SK-N-SH (cell line): Measurements from ENCODE around the gene CCDC112. TPM values are rescaled to one million over a fixed set of nuclear protein-coding genes. Genes with fewer than 3 reads are reported as not detected.

Experiments
- CTCF ChIA-PET: fragments of 300-600, 350-600 bp; formaldehyde crosslinking; extraction: SDS; loops from one replicate; lab custom pipeline; 2021; lab: Yijun Ruan, JAX
- POLR2A ChIA-PET: fragments of 350-600 bp; sonication (Branson Sonifier 250); formaldehyde crosslinking; extraction: SDS; loops from one replicate; lab custom pipeline; 2020; ENCODE audit warnings: antibody characterized with exemption, inconsistent platforms; lab: Yijun Ruan, JAX
- DNase-seq: peaks from one replicate; pipeline ENCODE4 v3.0.0; 2012
- H2AFZ ChIP-seq: fragments of 200-600 bp; sonication (generic); 2 replicates; pipeline ENCODE4 v1.8.1; 2016; ENCODE audit warnings: antibody characterized with exemption, mild to moderate bottlenecking, low read depth
- H3F3A ChIP-seq: fragments of 200-600 bp; sonication (generic); replicated peaks from 2 replicates; pipeline ENCODE3; 2016; ENCODE audit warnings: antibody characterized with exemption, mild to moderate bottlenecking; ENCODE audit not compliant: insufficient read depth
- H3K27ac ChIP-seq, 2 experiments: fragments of 200-500 bp in 1 of 2; fragments of 200-600 bp in 1 of 2; sonication (Bioruptor generic) in 1 of 2; sonication (generic), shearing (Covaris generic) in 1 of 2; 2 replicates each; pipeline versions ENCODE4 v1.5.1 to v1.6.1; 2014 to 2016; ENCODE audit warnings: low read depth in 2 of 2, inconsistent platforms in 1 of 2, low read length in 1 of 2, mild to moderate bottlenecking in 1 of 2, mixed read lengths in 1 of 2
- H3K27me3 ChIP-seq: fragments of 200-600 bp; sonication (generic), shearing (Covaris generic); 2 replicates; pipeline ENCODE4 v1.6.1; 2016; ENCODE audit warnings: mixed run types; ENCODE audit not compliant: insufficient read depth
- H3K36me3 ChIP-seq, 2 experiments: fragments of 200-500 bp in 1 of 2; fragments of 200-600 bp in 1 of 2; sonication (Bioruptor generic) in 1 of 2; sonication (generic) in 1 of 2; replicated peaks in 1 of 2; 2 replicates each; pipeline versions ENCODE3 to v1.5.1; 2014 to 2016; ENCODE audit warnings: low read length in 1 of 2, mild to moderate bottlenecking in 1 of 2; ENCODE audit not compliant: insufficient read depth in 2 of 2, control insufficient read depth in 1 of 2
- H3K4me1 ChIP-seq, 2 experiments: fragments of 200-500 bp in 1 of 2; fragments of 200-600 bp in 1 of 2; sonication (Bioruptor generic) in 1 of 2; sonication (generic), shearing (Covaris generic) in 1 of 2; 2 replicates each; pipeline versions ENCODE4 v1.5.1 to v1.6.1; 2014 to 2016; ENCODE audit warnings: low read depth in 1 of 2, low read length in 1 of 2, mixed run types in 1 of 2; ENCODE audit not compliant: insufficient read depth in 2 of 2, control insufficient read depth in 1 of 2
- H3K4me2 ChIP-seq: fragments of 200-600 bp; sonication (generic), shearing (Covaris generic); 2 replicates; pipeline ENCODE4 v1.6.1; 2017; ENCODE audit warnings: mixed run types
- H3K4me3 ChIP-seq, 2 experiments: fragments of 200-500 bp in 1 of 2; fragments of 200-600 bp in 1 of 2; sonication (Bioruptor generic) in 1 of 2; sonication (generic), shearing (Covaris generic) in 1 of 2; 2 replicates each; pipeline versions ENCODE4 v1.5.1 to v1.8.1; 2014 to 2016; ENCODE audit warnings: low read depth in 2 of 2, inconsistent platforms in 1 of 2, low read length in 1 of 2, mild to moderate bottlenecking in 1 of 2, mixed read lengths in 1 of 2, moderate library complexity in 1 of 2
- H3K79me2 ChIP-seq: fragments of 200-600 bp; sonication (generic); 2 replicates; pipeline ENCODE4 v1.8.1; 2017; ENCODE audit warnings: mild to moderate bottlenecking; ENCODE audit not compliant: insufficient read depth
- H3K9ac ChIP-seq: fragments of 200-600 bp; sonication (generic); 2 replicates; pipeline ENCODE4 v1.6.1; 2017; ENCODE audit warnings: mixed run types
- H3K9me2 ChIP-seq: fragments of 200-600 bp; sonication (generic); 2 replicates; pipeline ENCODE4 v1.6.1; 2017; ENCODE audit warnings: mixed run types
- H3K9me3 ChIP-seq: fragments of 200-600 bp; sonication (generic); 2 replicates; pipeline ENCODE4 v1.6.1; 2017; ENCODE audit warnings: mixed run types, mild to moderate bottlenecking, moderate library complexity
- H4K20me1 ChIP-seq: fragments of 200-600 bp; sonication (generic); 2 replicates; pipeline ENCODE4 v1.6.1; 2017; ENCODE audit warnings: mild to moderate bottlenecking, mixed run types; ENCODE audit not compliant: insufficient read depth
- CHD2 ChIP-seq: fragments of 150-350 bp; IDR thresholded peaks from 2 replicates; pipeline ENCODE4 v1.6.1; 2018; ENCODE audit warnings: low read length; ENCODE audit not compliant: partially characterized antibody
- CTCF ChIP-seq: fragments of 200-600 bp; sonication (generic); IDR thresholded peaks from 2 replicates; pipeline ENCODE4 v1.6.1; 2017; ENCODE audit warnings: antibody characterized with exemption, mild to moderate bottlenecking, moderate library complexity
- FOSL2 ChIP-seq: IDR thresholded peaks from 2 replicates; pipeline ENCODE4 v1.4.0; 2012; ENCODE audit warnings: low read depth, mild to moderate bottlenecking, moderate library complexity, borderline replicate concordance
- JUND ChIP-seq: IDR thresholded peaks from 2 replicates; pipeline ENCODE4 v1.4.0; 2012
- MAX ChIP-seq: IDR thresholded peaks from 2 replicates; pipeline ENCODE4 v1.4.0; 2012; ENCODE audit warnings: low read depth
- MXI1 ChIP-seq: IDR thresholded peaks from 2 replicates; pipeline ENCODE4 v1.6.1; 2012; ENCODE audit warnings: mild to moderate bottlenecking, low read depth, low read length, improper control_type of control experiment
- NFIC ChIP-seq: IDR thresholded peaks from 2 replicates; pipeline ENCODE4 v1.4.0; 2012; ENCODE audit warnings: borderline replicate concordance
- RAD21 ChIP-seq: IDR thresholded peaks from 2 replicates; pipeline ENCODE4 v1.6.1; 2012; ENCODE audit warnings: mild to moderate bottlenecking, low read length
- RFX5 ChIP-seq: IDR thresholded peaks from 2 replicates; pipeline ENCODE4 v1.6.1; 2012; ENCODE audit warnings: mild to moderate bottlenecking, improper control_type of control experiment, low read length
- RXRA ChIP-seq: IDR thresholded peaks from 2 replicates; pipeline ENCODE4 v1.4.0; 2012; ENCODE audit warnings: low read depth, mild to moderate bottlenecking, borderline replicate concordance
- TAF1 ChIP-seq: IDR thresholded peaks from 2 replicates; pipeline ENCODE4 v1.6.1; 2012; ENCODE audit warnings: low read depth, mild to moderate bottlenecking, low read length, moderate library complexity, borderline replicate concordance
- TCF12 ChIP-seq: IDR thresholded peaks from 2 replicates; pipeline ENCODE4 v1.4.0; 2012
- TEAD4 ChIP-seq: IDR thresholded peaks from 2 replicates; pipeline ENCODE4 v1.4.0; 2012; ENCODE audit warnings: mild to moderate bottlenecking, borderline replicate concordance; ENCODE audit not compliant: insufficient read depth
- YY1 ChIP-seq: IDR thresholded peaks from 2 replicates; pipeline ENCODE4 v1.4.0; 2012; ENCODE audit warnings: low read depth, mild to moderate bottlenecking
- ZBTB33 ChIP-seq: IDR thresholded peaks from 2 replicates; pipeline ENCODE4 v1.4.0; 2012; ENCODE audit warnings: low read depth, borderline replicate concordance
- WGBS: methylation state at CpG from one replicate; pipeline ENCODE4 v1.1.6; 2017; ENCODE audit warnings: low lambda C conversion rate; 5-methylcytosine and 5-hydroxymethylcytosine counted together
- polyA plus RNA-seq, 3 experiments: library from polyadenylated mRNA; depleted of rRNA; stranded (reverse); fragments of >200 nt; gene quantifications; 2 replicates each; pipeline ENCODE4 v1.2.3, GENCODE V29; 2012

The CCDC112 gene
- polyA plus RNA-seq, 1 of the 3 experiments (the other 2 are of a cell fraction), result 2.3 TPM

GRCh38 chr5:115267617-115268016, 28.8 kb downstream of the CCDC112 start:
- peaks cover under 1% of the 10 kb centered on the region; the same call in 1 of the 2 replicates for H3K79me2 ChIP-seq
- H4K20me1 ChIP-seq, result no peaks in the 10 kb centered on the region
- ChIA-PET CTCF (interaction anchor here (1.4 kb wide), 1 partner anchor 170 kb away, joined by 3 read pairs; no protein-coding TSS in a partner anchor), POLR2A (no interaction called here)
- H3F3A ChIP-seq, result peaks cover 12% of the 10 kb centered on the region
- peaks cover 0 to 2% of the 10 kb centered on the region in 2 experiments; a peak in 2 of 4 replicates for H3K4me1 ChIP-seq
- no peak overlapping the region for H2AFZ ChIP-seq
- H3K27me3 ChIP-seq, result no peaks in the 10 kb centered on the region
- no peak overlapping the region for H3K4me2 ChIP-seq
- H3K36me3 ChIP-seq, result peaks cover 31 to 38% of the 10 kb centered on the region in 2 experiments
- no peaks in the 10 kb centered on the region for H3K9me3 ChIP-seq
- no peak for DNase-seq
- peak overlapping the region in 1 of 2 experiments; percentile 14; a peak in 1 of 4 replicates for H3K27ac ChIP-seq
- no peak overlapping the region for H3K9ac ChIP-seq
- H3K4me3 ChIP-seq, result no peak overlapping the region
- no peaks in the 10 kb centered on the region for H3K9me2 ChIP-seq
- TF ChIP-seq RXRA (no peak), FOSL2 (peak; percentile 48; the same call in 1 of the 2 replicates), JUND (peak; percentile 27; the same call in 1 of the 2 replicates)

GRCh38 chr5:115265220-115265619, 31.2 kb downstream of the CCDC112 start:
- H3K9me2 ChIP-seq, result no peaks in the 10 kb centered on the region
- no peaks in the 10 kb centered on the region for H3K27me3 ChIP-seq
- H2AFZ ChIP-seq, result no peak overlapping the region
- H3K4me2 ChIP-seq, result no peak overlapping the region
- peaks cover 25 to 26% of the 10 kb centered on the region in 2 experiments for H3K36me3 ChIP-seq
- TF ChIP-seq ZBTB33, result no peak
- no peak for TF ChIP-seq TEAD4
- no peak for TF ChIP-seq TCF12
- TF ChIP-seq CTCF, result no peak
- TF ChIP-seq CHD2, result no peak
- TF ChIP-seq YY1, result no peak
- no peak for TF ChIP-seq TAF1
- TF ChIP-seq RAD21, result no peak
- TF ChIP-seq JUND, result no peak
- no peak for TF ChIP-seq RFX5
- no peak for TF ChIP-seq MXI1
- TF ChIP-seq MAX, result no peak
- TF ChIP-seq NFIC, result no peak
- peaks cover 5 to 11% of the 10 kb centered on the region in 2 experiments; a peak in 2 of 4 replicates for H3K4me1 ChIP-seq
- H3K27ac ChIP-seq, result no peak overlapping the region
- CTCF ChIA-PET, result interaction anchor here (0.6 kb wide), 1 partner anchor 39 kb away, joined by 4 read pairs; no protein-coding TSS in a partner anchor
- no peak for DNase-seq
- no peak overlapping the region for H3K4me3 ChIP-seq
- H3K9ac ChIP-seq, result no peak overlapping the region
- H3F3A ChIP-seq, result peaks cover 18% of the 10 kb centered on the region
- H3K79me2 ChIP-seq, result peaks cover 23% of the 10 kb centered on the region
- no peaks in the 10 kb centered on the region for H4K20me1 ChIP-seq
- POLR2A ChIA-PET, result interaction anchor here (0.6 to 1.3 kb wide), 2 partner anchors 27 to 31 kb away, joined by 3 read pairs; partner anchors contain the start of gene CCDC112
- no peaks in the 10 kb centered on the region for H3K9me3 ChIP-seq
- WGBS, result 96% methylated on average over 13 of the region's 13 CpGs
